Gastroesophageal sphincter (tissue), 4 donors: ENCODE measurements around the gene PGAP2. TPM values are rescaled to one million over a fixed set of nuclear protein-coding genes. Genes with fewer than 3 reads are reported as not detected.

Experiments
- ATAC-seq: fragments of 150-250 bp; one replicate; pipeline ENCODE4 v1.9.1; 2016; ENCODE audit warnings: mild to moderate bottlenecking, moderate library complexity
- H3K27ac ChIP-seq, 4 donors: fragments of 200-600 bp; sonication (generic) in 3 of 4; 1 replicate in 3 of 4; 2 replicates in 1 of 4; pipeline ENCODE4 v1.5.1; 2016 to 2019
- H3K27me3 ChIP-seq: fragments of 200-600 bp; sonication (generic); one replicate; pipeline ENCODE4 v1.5.1; 2019
- H3K36me3 ChIP-seq, 2 donors: fragments of 200-600 bp; sonication (generic); one replicate each; pipeline ENCODE4 v1.5.1; 2019; ENCODE audit warnings: control low read depth in 1 of 2
- H3K4me1 ChIP-seq, 3 donors: fragments of 200-600 bp; sonication (generic); 1 replicate in 2 of 3; 2 replicates in 1 of 3; pipeline ENCODE4 v1.5.1; 2016 to 2019; ENCODE audit warnings: control low read depth in 2 of 3
- H3K4me3 ChIP-seq, 2 donors: fragments of 200-600 bp; sonication (generic); one replicate each; pipeline ENCODE4 v1.5.1; 2019; ENCODE audit warnings: mild to moderate bottlenecking in 1 of 2, moderate library complexity in 1 of 2
- H3K9me3 ChIP-seq, 3 donors: fragments of 200-600 bp; sonication (generic); one replicate each; pipeline ENCODE4 v1.5.1; 2017 to 2019; ENCODE audit warnings: control low read depth in 2 of 3
- CTCF ChIP-seq, 4 experiments: fragments of 200-600 bp in 2 of 4; fragments of 450-650 bp in 2 of 4; sonication (generic) in 1 of 4; IDR thresholded peaks; one replicate each; pipeline ENCODE4 v1.5.1; 2017 to 2019; ENCODE audit warnings: antibody characterized with exemption in 4 of 4, mild to moderate bottlenecking in 2 of 4, moderate library complexity in 2 of 4
- EP300 ChIP-seq: sonication (generic); formaldehyde crosslinking; IDR thresholded peaks from one replicate; pipeline ENCODE4 v1.6.1; 2017; ENCODE audit warnings: antibody characterized with exemption, mild to moderate bottlenecking
- POLR2A ChIP-seq, 2 donors: fragments of 450-650 bp; IDR thresholded peaks; one replicate each; pipeline ENCODE4 v1.6.1; 2017; ENCODE audit warnings: antibody characterized with exemption in 2 of 2, mild to moderate bottlenecking in 2 of 2, moderate library complexity in 1 of 2
- POLR2AphosphoS5 ChIP-seq: sonication (generic); formaldehyde crosslinking; IDR thresholded peaks from one replicate; pipeline ENCODE4 v1.6.1; 2017; ENCODE audit warnings: antibody characterized with exemption
- WGBS, 2 donors: methylation state at CpG; one replicate each; pipeline ENCODE4 v1.1.5; 2018; ENCODE audit warnings: low coverage in 1 of 2; 5-methylcytosine and 5-hydroxymethylcytosine counted together
- total RNA-seq, 4 donors: library from RNA; depleted of rRNA; stranded (reverse); fragments of >200 nt; gene quantifications; one replicate each; pipeline ENCODE4 v1.1.0, GENCODE V29; 2016

The PGAP2 gene
- total RNA-seq, 4 donors from 2014 or later: 4.2 to 12.0 (median 5.1) TPM

GRCh38 chr11:3840004-3840869 is 31.9 kb downstream of the PGAP2 start:
- Histone ChIP-seq H3K27ac (peak overlapping the region; percentile 93 to 99 (median 97)), H3K4me1 (peaks cover 0 to 58% (median 20%) of the 10 kb centered on the region in 3 donors), H3K36me3 (peaks cover 0 to 2% of the 10 kb centered on the region in 2 donors), H3K4me3 (peak overlapping the region; percentile 91 to 96), H3K27me3 (no peaks in the 10 kb centered on the region), H3K9me3 (no peaks in the 10 kb centered on the region)
- peak; percentile 58 for ATAC-seq
- no peak for TF ChIP-seq CTCF (IDR thresholded peaks at IDR 0.05)
- no peak for TF ChIP-seq POLR2A (IDR thresholded peaks at IDR 0.05)
- no peak for TF ChIP-seq EP300
- TF ChIP-seq POLR2AphosphoS5: no peak
- 3% methylated on average over 4 of the region's 46 CpGs; no CpG with 5 or more reads in 1 of the 2 donors for WGBS, 2 donors

GRCh38 chr11:3840870-3841425 is 32.6 kb downstream of the PGAP2 start, which contains the start of gene RHOG:
Gene RHOG (minus strand): TSS chr11:3840959. CDS start chr11:3828138, 12,821 bp downstream.
- Histone ChIP-seq H3K9me3 (no peaks in the 10 kb centered on the region), H3K4me1 (peaks cover 0 to 51% (median 14%) of the 10 kb centered on the region in 3 donors), H3K36me3 (no peaks in the 10 kb centered on the region), H3K27me3 (no peaks in the 10 kb centered on the region), H3K4me3 (peak within 1 kb of the TSS; percentile 91 to 96), H3K27ac (peak within 1 kb of the TSS; percentile 93 to 99 (median 97))
- no CpG with 5 or more reads among the region's 42 CpGs for WGBS, 2 donors
- TF ChIP-seq EP300: no peak
- peak; percentile 21 for TF ChIP-seq POLR2AphosphoS5
- peak; percentile 84 for ATAC-seq

GRCh38 chr11:3841426-3842350 is 33.3 kb downstream of the PGAP2 start:
- no peaks in the 10 kb centered on the region for H3K9me3 ChIP-seq
- peak overlapping the region; percentile 91 to 96 for H3K4me3 ChIP-seq
- H3K36me3 ChIP-seq: no peaks in the 10 kb centered on the region
- 61 to 75% methylated on average over 7 to 17 of the region's 44 CpGs for WGBS, 2 donors
- peaks cover 0 to 45% (median 10%) of the 10 kb centered on the region in 3 donors for H3K4me1 ChIP-seq
- peak; percentile 76 for ATAC-seq
- H3K27me3 ChIP-seq: no peaks in the 10 kb centered on the region
- peak overlapping the region; percentile 93 to 99 (median 97) for H3K27ac ChIP-seq
- TF ChIP-seq POLR2A (IDR thresholded peaks at IDR 0.05): peak; percentile 16 to 68
- TF ChIP-seq POLR2AphosphoS5: peak; percentile 36
- no peak for TF ChIP-seq EP300
- peak in 3 of 4 experiments; percentile 71 to 90 (median 75) for TF ChIP-seq CTCF (IDR thresholded peaks at IDR 0.05)

- WGBS, 2 donors: 73 to 91% methylated on average over 2 of the region's 3 CpGs
- Histone ChIP-seq H3K36me3 (no peaks in the 10 kb centered on the region), H3K9me3 (no peaks in the 10 kb centered on the region), H3K4me3 (no peak overlapping the region), H3K27ac (no peak overlapping the region), H3K27me3 (no peaks in the 10 kb centered on the region), H3K4me1 (peaks cover 0 to 29% (median 5%) of the 10 kb centered on the region in 3 donors)
- TF ChIP-seq CTCF (IDR thresholded peaks at IDR 0.05) (no peak), POLR2AphosphoS5 (no peak), EP300 (no peak), POLR2A (IDR thresholded peaks at IDR 0.05) (no peak)
- no peak for ATAC-seq
Measured at GRCh38 chr11:3843326-3843725, 35.0 kb downstream of the PGAP2 start.
